ENCODE measurements around the gene CDH23.

GRCh38 chr10:71657604-71658466, 261.1 kb downstream of the CDH23 start:
- no peak for TF ChIP-seq FOXA1 (IDR thresholded peaks at IDR 0.05)
- no peak for TF ChIP-seq CTBP1 (IDR thresholded peaks at IDR 0.05; ENCODE audit: borderline replicate concordance)
- no peak for TF ChIP-seq SP1 (IDR thresholded peaks at IDR 0.05)
- TF ChIP-seq HDGF (IDR thresholded peaks at IDR 0.05; ENCODE audit: borderline replicate concordance): no peak
- TF ChIP-seq ARNT (IDR thresholded peaks at IDR 0.05): no peak
- no peak for TF ChIP-seq SUZ12 (IDR thresholded peaks at IDR 0.05)
- no peak for TF ChIP-seq BHLHE40 (IDR thresholded peaks at IDR 0.05; ENCODE audit: borderline replicate concordance)
- no peak for TF ChIP-seq FOXM1 (IDR thresholded peaks at IDR 0.05; ENCODE audit: borderline replicate concordance)
- TF ChIP-seq PKNOX1 (IDR thresholded peaks at IDR 0.05): no peak
- no peak for TF ChIP-seq TARDBP (IDR thresholded peaks at IDR 0.05)
- no peak for TF ChIP-seq FOXK2 (IDR thresholded peaks at IDR 0.05)
- TF ChIP-seq NFRKB (IDR thresholded peaks at IDR 0.05): no peak
- no peak for TF ChIP-seq ELF4 (IDR thresholded peaks at IDR 0.05)

All from HEK293T (cell line).